ENCODE data around the gene EHD1. TPM values are rescaled to one million over a fixed set of nuclear protein-coding genes. Genes with fewer than 3 reads are reported as not detected.
A peak's percentile ranks its signal among the peaks of the same experiment; 100 is the strongest.

EHD1 gene
- total RNA-seq, 1 donor from 2014 or later: 57.2 TPM

DNA sequence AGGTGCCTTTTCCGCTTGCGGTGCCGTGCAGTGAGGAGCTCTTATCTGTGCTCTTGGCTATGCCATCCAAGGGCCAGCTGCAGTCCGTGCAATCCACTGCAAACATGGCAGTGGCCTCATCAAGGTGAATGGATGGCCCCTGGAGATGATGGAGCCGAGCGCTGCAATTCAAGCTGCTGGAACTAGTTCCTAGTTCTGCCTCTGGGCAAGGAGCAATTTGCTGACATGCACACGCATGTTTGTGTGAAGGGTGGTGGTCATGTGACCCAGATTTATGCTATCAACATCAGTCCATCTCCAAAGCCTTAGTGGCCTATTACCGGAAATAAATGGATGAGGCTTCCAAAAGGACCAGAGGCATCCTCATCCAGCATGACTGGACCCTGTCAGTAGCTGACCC lies 3.1 kb upstream of the EHD1 start:
- Mint-ChIP-seq H3K27me3 (peaks cover 3% of the 10 kb centered on the region), H3K4me3 (ENCODE audit: low read depth) (no peak overlapping the region), H3K9me3 (ENCODE audit: low read depth) (no peaks in the 10 kb centered on the region), H3K36me3 (ENCODE audit: insufficient read depth) (no peaks in the 10 kb centered on the region), H3K4me1 (ENCODE audit: low read depth) (peaks cover 19% of the 10 kb centered on the region), H3K27ac (no peak overlapping the region)
- no peak for DNase-seq (ENCODE audit: low spot score, unreplicated experiment)
- TF ChIP-seq CTCF (IDR thresholded peaks at IDR 0.05; ENCODE audit: unreplicated experiment): no peak

DNA sequence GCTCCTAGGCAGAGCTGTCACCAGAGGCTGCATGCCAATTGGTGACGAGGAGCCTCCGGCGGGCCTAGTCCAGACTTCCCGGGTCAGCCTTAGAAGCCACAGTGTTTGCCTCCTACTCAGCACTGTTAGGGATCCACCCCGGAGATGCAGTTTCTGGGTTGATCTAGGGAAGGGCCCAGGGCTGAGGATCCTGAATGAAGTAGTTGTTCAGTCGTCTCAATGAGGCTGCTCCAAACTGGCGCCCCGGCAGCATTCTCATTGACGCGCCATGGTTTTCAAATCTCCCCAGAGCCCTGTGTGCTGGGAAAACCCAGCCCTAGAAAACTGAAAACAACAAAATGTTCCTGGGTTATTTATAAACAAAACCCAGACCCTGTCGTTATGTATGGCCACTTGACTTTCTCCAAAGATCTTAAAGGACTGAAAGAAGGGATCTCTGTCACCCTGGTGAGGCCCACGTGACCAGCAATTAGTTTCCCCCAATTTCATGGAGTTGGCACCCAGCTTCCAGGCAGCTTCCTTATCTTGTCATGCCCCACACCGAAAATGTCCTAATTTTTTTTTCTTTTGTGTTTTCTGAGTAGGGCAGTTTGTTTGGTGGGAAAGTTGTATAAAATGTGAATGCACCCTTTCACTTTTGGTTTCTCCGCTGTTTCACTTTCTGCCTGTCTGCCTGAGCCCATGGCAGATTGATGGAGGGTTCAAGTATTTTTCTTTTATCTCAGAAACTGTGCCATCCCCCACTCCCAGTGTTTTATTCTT lies 2.0 kb upstream of the EHD1 start:
- no peak for TF ChIP-seq CTCF (IDR thresholded peaks at IDR 0.05; ENCODE audit: unreplicated experiment)
- Mint-ChIP-seq H3K9me3 (ENCODE audit: low read depth) (no peaks in the 10 kb centered on the region), H3K4me3 (ENCODE audit: low read depth) (peak overlapping the region; percentile 87), H3K4me1 (ENCODE audit: low read depth) (peaks cover 28% of the 10 kb centered on the region), H3K27ac (no peak overlapping the region), H3K36me3 (ENCODE audit: insufficient read depth) (no peaks in the 10 kb centered on the region), H3K27me3 (peaks cover 3% of the 10 kb centered on the region)
- DNase-seq (ENCODE audit: low spot score, unreplicated experiment): no peak

DNA sequence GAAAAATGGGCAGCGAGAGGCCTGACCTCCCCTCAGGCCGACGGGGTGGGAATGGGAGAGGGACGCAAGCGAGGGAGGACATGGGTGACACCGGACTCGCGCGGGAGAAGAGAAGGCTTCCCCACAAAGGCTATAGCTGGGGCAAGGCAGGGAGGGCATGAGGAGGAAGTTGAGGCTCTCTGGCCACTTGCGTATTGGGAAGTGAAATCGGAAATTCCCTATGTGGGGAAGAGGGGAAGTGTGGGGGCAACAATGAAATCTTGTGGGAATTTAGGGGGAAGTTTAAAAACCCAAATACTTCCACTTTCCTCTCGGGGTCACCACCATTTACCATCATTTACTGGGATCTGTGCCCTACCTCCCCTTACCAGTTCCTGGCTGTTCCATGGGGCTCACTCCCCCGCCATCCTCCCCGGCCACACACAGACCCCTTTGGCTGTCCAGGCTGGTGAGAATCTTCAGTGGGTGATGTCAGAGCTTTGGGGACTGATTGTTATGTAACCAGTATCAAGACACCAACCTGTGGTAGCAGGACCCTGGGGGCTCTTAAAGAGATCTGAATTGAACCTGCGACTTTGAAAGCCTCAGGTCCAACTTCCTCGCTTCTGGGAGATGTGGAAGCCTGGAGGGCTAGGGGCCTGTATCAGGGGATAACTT lies 951 bp upstream of the EHD1 start:
- H3K27ac Mint-ChIP-seq: peak overlapping the region; percentile 96
- peaks cover 5% of the 10 kb centered on the region for H3K36me3 Mint-ChIP-seq (ENCODE audit: insufficient read depth)
- H3K4me1 Mint-ChIP-seq (ENCODE audit: low read depth): peaks cover 31% of the 10 kb centered on the region
- peaks cover 3% of the 10 kb centered on the region for H3K27me3 Mint-ChIP-seq
- DNase-seq (ENCODE audit: low spot score, unreplicated experiment): no peak
- no peaks in the 10 kb centered on the region for H3K9me3 Mint-ChIP-seq (ENCODE audit: low read depth)
- TF ChIP-seq CTCF (IDR thresholded peaks at IDR 0.05; ENCODE audit: unreplicated experiment): no peak
- peak overlapping the region; percentile 87 for H3K4me3 Mint-ChIP-seq (ENCODE audit: low read depth)

GRCh38 chr11:64878223-64878493 lies 263 bp downstream of the EHD1 start:
- no peak for DNase-seq (ENCODE audit: low spot score, unreplicated experiment)
- no peaks in the 10 kb centered on the region for H3K27me3 Mint-ChIP-seq
- H3K27ac Mint-ChIP-seq: peak overlapping the region; percentile 86
- peaks cover 7% of the 10 kb centered on the region for H3K36me3 Mint-ChIP-seq (ENCODE audit: insufficient read depth)
- peaks cover 33% of the 10 kb centered on the region for H3K4me1 Mint-ChIP-seq (ENCODE audit: low read depth)
- H3K9me3 Mint-ChIP-seq (ENCODE audit: low read depth): no peaks in the 10 kb centered on the region
- TF ChIP-seq CTCF (IDR thresholded peaks at IDR 0.05; ENCODE audit: unreplicated experiment): no peak
- peak overlapping the region; percentile 95 for H3K4me3 Mint-ChIP-seq (ENCODE audit: low read depth)

DNA sequence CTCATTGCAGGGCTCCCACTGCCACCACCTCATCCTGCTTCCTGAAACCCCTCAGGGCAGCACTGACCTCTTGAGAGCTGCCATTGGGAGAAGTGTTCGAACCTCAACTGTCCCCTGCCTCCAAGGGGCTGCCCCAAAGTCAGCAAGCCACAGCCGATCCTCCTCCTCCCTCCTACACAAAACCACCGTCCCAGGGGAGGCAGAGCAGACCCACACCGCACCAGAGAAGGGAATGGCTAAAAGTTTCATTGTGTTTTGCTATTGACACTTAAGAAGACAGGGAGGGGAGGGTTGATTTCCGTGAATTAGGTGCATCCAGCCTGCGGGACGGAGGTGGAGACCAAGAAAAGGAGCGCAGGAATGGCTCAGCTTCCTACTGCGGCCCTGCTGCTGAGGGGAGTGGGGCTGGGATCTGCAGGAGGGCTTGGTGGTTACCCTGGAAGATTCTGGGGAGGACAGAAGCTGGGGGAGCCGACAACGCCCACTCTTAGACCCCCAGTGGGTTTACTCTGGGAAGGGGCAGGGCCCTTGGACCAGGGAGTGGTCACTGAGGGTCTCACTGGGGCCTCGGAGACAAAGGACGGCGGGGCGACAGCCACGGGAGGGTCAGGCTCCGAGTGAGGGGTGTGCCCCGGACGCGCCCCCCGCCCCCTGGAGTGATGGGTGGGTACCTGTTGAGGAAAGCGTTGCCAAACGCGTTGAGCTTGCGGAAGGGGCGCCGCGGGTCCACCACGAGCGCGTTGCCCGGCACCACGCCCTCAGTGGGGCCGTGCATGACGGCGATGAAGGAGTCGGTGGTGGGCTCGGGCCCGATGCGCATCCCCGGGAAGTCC lies 815 bp downstream of the EHD1 start:
- Mint-ChIP-seq H3K27ac (peak overlapping the region; percentile 86), H3K4me1 (ENCODE audit: low read depth) (peaks cover 38% of the 10 kb centered on the region), H3K36me3 (ENCODE audit: insufficient read depth) (peaks cover 8% of the 10 kb centered on the region), H3K9me3 (ENCODE audit: low read depth) (no peaks in the 10 kb centered on the region), H3K27me3 (no peaks in the 10 kb centered on the region), H3K4me3 (ENCODE audit: low read depth) (peak overlapping the region; percentile 95)
- no peak for DNase-seq (ENCODE audit: low spot score, unreplicated experiment)
- TF ChIP-seq CTCF (IDR thresholded peaks at IDR 0.05; ENCODE audit: unreplicated experiment): no peak
